Measurements from ENCODE around the gene NFKB2. TPM values are rescaled to one million over a fixed set of nuclear protein-coding genes. Genes with fewer than 3 reads are reported as not detected.
A peak's percentile ranks its signal among the peaks of the same experiment; 100 is the strongest.

The NFKB2 gene
- total and polyA plus RNA-seq, 2 of the 8 experiments (the other 6 are each of a cell fraction or from before 2014, with no cell fraction given), result 20.4 to 31.4 TPM

DNA sequence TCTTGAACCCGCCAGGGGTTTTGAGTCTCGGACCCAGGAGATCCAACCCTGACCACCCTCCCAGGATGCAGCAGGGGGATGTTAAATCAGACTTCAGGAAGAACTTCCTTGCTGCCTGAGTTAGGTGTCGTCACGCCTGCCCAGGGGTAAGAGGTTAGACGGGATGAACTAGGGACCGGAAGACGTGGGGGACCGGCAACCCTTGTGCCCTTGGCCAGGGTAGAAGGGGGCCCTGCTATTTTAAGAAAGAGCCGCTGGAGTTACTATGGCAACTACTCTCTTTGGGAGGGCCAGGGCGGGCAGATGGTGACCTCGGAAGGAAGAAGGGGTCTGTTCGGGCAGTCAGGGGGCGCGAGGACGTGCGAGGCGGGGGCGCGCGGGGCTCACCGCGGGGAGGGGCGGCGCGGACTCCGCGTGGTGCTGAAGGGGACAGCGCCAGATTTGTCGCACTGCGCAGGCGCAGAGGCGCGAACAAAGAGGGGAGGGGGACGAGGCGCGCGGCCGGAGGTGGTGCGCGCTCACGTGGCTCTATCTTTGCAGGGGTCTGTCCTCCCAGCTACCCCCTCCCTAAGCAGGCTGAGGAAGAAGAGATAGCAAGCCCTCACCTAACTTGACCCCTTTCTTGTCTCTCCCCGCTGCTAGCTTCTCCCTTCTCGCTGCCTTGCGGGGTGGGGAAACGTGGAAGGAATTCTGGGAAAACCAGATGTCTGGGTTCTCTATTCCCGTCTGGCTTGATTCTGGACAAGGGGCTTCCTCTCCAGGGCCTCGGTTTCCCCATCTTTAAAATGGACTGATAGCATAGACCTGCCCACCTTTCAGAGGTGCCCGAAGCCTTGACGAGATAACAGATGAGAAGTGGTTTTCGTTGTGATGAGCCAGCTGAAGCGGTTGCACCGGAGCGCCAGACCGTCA lies 24.0 kb downstream of the NFKB2 start (continued):
- TF ChIP-seq, protein P1, sequence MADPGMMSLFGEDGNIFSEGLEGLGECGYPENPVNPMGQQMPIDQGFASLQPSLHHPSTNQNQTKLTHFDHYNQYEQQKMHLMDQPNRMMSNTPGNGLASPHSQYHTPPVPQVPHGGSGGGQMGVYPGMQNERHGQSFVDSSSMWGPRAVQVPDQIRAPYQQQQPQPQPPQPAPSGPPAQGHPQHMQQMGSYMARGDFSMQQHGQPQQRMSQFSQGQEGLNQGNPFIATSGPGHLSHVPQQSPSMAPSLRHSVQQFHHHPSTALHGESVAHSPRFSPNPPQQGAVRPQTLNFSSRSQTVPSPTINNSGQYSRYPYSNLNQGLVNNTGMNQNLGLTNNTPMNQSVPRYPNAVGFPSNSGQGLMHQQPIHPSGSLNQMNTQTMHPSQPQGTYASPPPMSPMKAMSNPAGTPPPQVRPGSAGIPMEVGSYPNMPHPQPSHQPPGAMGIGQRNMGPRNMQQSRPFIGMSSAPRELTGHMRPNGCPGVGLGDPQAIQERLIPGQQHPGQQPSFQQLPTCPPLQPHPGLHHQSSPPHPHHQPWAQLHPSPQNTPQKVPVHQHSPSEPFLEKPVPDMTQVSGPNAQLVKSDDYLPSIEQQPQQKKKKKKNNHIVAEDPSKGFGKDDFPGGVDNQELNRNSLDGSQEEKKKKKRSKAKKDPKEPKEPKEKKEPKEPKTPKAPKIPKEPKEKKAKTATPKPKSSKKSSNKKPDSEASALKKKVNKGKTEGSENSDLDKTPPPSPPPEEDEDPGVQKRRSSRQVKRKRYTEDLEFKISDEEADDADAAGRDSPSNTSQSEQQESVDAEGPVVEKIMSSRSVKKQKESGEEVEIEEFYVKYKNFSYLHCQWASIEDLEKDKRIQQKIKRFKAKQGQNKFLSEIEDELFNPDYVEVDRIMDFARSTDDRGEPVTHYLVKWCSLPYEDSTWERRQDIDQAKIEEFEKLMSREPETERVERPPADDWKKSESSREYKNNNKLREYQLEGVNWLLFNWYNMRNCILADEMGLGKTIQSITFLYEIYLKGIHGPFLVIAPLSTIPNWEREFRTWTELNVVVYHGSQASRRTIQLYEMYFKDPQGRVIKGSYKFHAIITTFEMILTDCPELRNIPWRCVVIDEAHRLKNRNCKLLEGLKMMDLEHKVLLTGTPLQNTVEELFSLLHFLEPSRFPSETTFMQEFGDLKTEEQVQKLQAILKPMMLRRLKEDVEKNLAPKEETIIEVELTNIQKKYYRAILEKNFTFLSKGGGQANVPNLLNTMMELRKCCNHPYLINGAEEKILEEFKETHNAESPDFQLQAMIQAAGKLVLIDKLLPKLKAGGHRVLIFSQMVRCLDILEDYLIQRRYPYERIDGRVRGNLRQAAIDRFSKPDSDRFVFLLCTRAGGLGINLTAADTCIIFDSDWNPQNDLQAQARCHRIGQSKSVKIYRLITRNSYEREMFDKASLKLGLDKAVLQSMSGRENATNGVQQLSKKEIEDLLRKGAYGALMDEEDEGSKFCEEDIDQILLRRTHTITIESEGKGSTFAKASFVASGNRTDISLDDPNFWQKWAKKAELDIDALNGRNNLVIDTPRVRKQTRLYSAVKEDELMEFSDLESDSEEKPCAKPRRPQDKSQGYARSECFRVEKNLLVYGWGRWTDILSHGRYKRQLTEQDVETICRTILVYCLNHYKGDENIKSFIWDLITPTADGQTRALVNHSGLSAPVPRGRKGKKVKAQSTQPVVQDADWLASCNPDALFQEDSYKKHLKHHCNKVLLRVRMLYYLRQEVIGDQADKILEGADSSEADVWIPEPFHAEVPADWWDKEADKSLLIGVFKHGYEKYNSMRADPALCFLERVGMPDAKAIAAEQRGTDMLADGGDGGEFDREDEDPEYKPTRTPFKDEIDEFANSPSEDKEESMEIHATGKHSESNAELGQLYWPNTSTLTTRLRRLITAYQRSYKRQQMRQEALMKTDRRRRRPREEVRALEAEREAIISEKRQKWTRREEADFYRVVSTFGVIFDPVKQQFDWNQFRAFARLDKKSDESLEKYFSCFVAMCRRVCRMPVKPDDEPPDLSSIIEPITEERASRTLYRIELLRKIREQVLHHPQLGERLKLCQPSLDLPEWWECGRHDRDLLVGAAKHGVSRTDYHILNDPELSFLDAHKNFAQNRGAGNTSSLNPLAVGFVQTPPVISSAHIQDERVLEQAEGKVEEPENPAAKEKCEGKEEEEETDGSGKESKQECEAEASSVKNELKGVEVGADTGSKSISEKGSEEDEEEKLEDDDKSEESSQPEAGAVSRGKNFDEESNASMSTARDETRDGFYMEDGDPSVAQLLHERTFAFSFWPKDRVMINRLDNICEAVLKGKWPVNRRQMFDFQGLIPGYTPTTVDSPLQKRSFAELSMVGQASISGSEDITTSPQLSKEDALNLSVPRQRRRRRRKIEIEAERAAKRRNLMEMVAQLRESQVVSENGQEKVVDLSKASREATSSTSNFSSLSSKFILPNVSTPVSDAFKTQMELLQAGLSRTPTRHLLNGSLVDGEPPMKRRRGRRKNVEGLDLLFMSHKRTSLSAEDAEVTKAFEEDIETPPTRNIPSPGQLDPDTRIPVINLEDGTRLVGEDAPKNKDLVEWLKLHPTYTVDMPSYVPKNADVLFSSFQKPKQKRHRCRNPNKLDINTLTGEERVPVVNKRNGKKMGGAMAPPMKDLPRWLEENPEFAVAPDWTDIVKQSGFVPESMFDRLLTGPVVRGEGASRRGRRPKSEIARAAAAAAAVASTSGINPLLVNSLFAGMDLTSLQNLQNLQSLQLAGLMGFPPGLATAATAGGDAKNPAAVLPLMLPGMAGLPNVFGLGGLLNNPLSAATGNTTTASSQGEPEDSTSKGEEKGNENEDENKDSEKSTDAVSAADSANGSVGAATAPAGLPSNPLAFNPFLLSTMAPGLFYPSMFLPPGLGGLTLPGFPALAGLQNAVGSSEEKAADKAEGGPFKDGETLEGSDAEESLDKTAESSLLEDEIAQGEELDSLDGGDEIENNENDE (IDR thresholded peaks at IDR 0.05; ENCODE audit: insufficient replicate concordance, low read length), result no peak
- TF ChIP-seq TAF7 (optimal IDR thresholded peaks at IDR 0.05; ENCODE audit: borderline replicate concordance, low read depth, low read length) (no peak), KDM4A (IDR thresholded peaks at IDR 0.05; ENCODE audit: low read depth, low read length, severe bottlenecking) (peak; percentile 84), HDAC2 (IDR thresholded peaks at IDR 0.05; ENCODE audit: borderline replicate concordance in 1 of 2, low read depth in 2 of 2, low read length in 2 of 2) (peak in 1 of 2 experiments; percentile 86; a peak in 2 of 4 replicates), SP4 (IDR thresholded peaks at IDR 0.05; ENCODE audit: low read length) (peak; percentile 70; the same call in 1 of the 2 replicates), TCF12 (IDR thresholded peaks at IDR 0.05; ENCODE audit: low read depth, low read length) (no peak)
- TF ChIP-seq, protein P2, sequence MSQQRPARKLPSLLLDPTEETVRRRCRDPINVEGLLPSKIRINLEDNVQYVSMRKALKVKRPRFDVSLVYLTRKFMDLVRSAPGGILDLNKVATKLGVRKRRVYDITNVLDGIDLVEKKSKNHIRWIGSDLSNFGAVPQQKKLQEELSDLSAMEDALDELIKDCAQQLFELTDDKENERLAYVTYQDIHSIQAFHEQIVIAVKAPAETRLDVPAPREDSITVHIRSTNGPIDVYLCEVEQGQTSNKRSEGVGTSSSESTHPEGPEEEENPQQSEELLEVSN (IDR thresholded peaks at IDR 0.05), result peak; percentile 2; the same call in 1 of the 2 replicates
